Measurements from ENCODE around the gene DUSP5.

DNA sequence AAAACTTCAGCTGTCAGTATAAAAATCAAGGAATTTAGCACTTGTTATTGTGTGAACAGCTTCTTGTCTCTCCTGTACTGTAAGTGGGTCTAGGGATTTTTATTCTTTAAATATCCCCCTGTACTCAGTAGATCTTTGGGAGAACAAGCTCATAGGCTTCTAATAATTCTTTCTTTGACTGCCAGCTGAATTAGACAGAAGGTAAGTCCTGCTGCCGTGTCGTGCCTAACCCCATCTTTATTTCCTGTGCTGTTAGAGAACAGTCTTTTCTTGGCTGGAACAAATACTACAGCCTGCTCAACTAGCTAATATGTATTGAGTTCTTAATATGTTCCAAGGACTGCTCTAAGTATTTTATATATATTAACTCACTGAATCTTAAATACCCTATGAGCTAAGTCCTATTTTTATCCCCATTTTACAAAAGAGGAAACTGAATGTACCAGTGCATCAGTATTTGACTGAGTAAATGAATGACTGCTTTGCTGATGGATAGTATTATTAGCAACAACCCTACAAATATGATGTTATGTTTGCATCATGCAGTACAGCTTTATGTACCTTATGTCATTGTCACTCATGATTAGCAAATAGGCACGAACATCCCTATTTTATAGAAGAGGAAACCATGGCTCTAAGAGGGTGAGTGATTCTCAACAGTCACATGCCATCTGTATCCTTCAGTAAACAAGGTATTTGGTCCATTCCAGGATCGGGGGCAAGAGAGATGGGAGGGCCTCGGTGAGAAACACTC lies 5.5 kb upstream of the DUSP5 start:
- TF ChIP-seq, protein P1, sequence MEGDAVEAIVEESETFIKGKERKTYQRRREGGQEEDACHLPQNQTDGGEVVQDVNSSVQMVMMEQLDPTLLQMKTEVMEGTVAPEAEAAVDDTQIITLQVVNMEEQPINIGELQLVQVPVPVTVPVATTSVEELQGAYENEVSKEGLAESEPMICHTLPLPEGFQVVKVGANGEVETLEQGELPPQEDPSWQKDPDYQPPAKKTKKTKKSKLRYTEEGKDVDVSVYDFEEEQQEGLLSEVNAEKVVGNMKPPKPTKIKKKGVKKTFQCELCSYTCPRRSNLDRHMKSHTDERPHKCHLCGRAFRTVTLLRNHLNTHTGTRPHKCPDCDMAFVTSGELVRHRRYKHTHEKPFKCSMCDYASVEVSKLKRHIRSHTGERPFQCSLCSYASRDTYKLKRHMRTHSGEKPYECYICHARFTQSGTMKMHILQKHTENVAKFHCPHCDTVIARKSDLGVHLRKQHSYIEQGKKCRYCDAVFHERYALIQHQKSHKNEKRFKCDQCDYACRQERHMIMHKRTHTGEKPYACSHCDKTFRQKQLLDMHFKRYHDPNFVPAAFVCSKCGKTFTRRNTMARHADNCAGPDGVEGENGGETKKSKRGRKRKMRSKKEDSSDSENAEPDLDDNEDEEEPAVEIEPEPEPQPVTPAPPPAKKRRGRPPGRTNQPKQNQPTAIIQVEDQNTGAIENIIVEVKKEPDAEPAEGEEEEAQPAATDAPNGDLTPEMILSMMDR (IDR thresholded peaks at IDR 0.05) = no peak
- TF ChIP-seq POLR2A (IDR thresholded peaks at IDR 0.05) = no peak

All from Peyer's patch (tissue), 4 donors.